Fibroblast of skin of left biceps (primary cell): ENCODE results near the gene C2orf74.
"Not testable (repeated sequence)": the region's sequence is repeated elsewhere in the genome, so short reads cannot be mapped to it uniquely, and the experiment has no call there.

Experiments used
- DNase-seq, 2 experiments: peaks; one replicate each; pipeline ENCODE4 v3.0.0-alpha.2; 2013; ENCODE audit warnings: low read depth in 2 of 2

The C2orf74 gene

GRCh38 chr2:61173116-61173515 lies 11.1 kb downstream of the C2orf74 start:
- DNase-seq = no peak

GRCh38 chr2:61175036-61175435 lies 13.0 kb downstream of the C2orf74 start:
- DNase-seq = no peak

GRCh38 chr2:61176755-61177726 lies 15.1 kb downstream of the C2orf74 start:
- DNase-seq = peak; percentile 85 to 88

- DNase-seq = no peak
Observed at GRCh38 chr2:61177727-61178549, 15.9 kb downstream of the C2orf74 start.

- DNase-seq = no peak
Observed at GRCh38 chr2:61178603-61179545, 16.9 kb downstream of the C2orf74 start.

- no peak for DNase-seq
Observed at GRCh38 chr2:61179701-61180639, 18.0 kb downstream of the C2orf74 start.

GRCh38 chr2:61180686-61181085 lies 18.7 kb downstream of the C2orf74 start:
- no peak for DNase-seq

GRCh38 chr2:61181382-61182058 lies 19.5 kb downstream of the C2orf74 start:
- DNase-seq = no peak

GRCh38 chr2:61182059-61182383 lies 20.0 kb downstream of the C2orf74 start:
- no peak for DNase-seq

- DNase-seq = no peak
Observed at GRCh38 chr2:61183795-61184194, 21.8 kb downstream of the C2orf74 start.

GRCh38 chr2:61184263-61184662 lies 22.3 kb downstream of the C2orf74 start:
- DNase-seq = no peak

- no peak for DNase-seq
Observed at GRCh38 chr2:61185231-61185728, 23.3 kb downstream of the C2orf74 start.

- DNase-seq = no peak
Observed at GRCh38 chr2:61187085-61187484, 25.1 kb downstream of the C2orf74 start.

- DNase-seq = no peak
Observed at GRCh38 chr2:61193670-61194561, 31.9 kb downstream of the C2orf74 start.

GRCh38 chr2:61194646-61195045 lies 32.7 kb downstream of the C2orf74 start:
- DNase-seq = not testable (repeated sequence)

- DNase-seq = no peak
Observed at GRCh38 chr2:61196671-61197070, 34.7 kb downstream of the C2orf74 start.

GRCh38 chr2:61205132-61205531 lies 43.1 kb downstream of the C2orf74 start:
- no peak for DNase-seq

- DNase-seq = peak; percentile 64 to 65
Observed at GRCh38 chr2:61210332-61210981, 48.5 kb downstream of the C2orf74 start.
